K562 (cell line): Measurements from ENCODE around the gene CYP11A1. TPM values are rescaled to one million over a fixed set of nuclear protein-coding genes. Genes with fewer than 3 reads are reported as not detected.

Source experiments
- ARID3A ChIP-seq: IDR thresholded peaks from 2 replicates; pipeline ENCODE4 v1.6.1; 2012; ENCODE audit warnings: low read depth, low read length, improper control_type of control experiment, borderline replicate concordance
- FOXO4 ChIP-seq: fragments of 450-650 bp; formaldehyde crosslinking; IDR thresholded peaks from 2 replicates; pipeline ENCODE4 v1.4.0; 2020; ENCODE audit warnings: mild to moderate bottlenecking, moderate library complexity
- GATA2 ChIP-seq: sonication (generic); formaldehyde crosslinking; IDR thresholded peaks from 2 replicates; pipeline ENCODE4 v1.4.0; 2020; ENCODE audit warnings: mild to moderate bottlenecking, missing genetic modification reagents
- HLTF ChIP-seq: fragments of 450-650 bp; IDR thresholded peaks from 2 replicates; pipeline ENCODE4 v1.6.1; 2016
- KHSRP ChIP-seq: fragments of 450-650 bp; IDR thresholded peaks from 2 replicates; pipeline ENCODE4 v1.6.1; 2017
- L3MBTL2 ChIP-seq: fragments of 450-650 bp; IDR thresholded peaks from 2 replicates; pipeline ENCODE4 v1.6.1; 2016; ENCODE audit warnings: mild to moderate bottlenecking, moderate library complexity
- MXI1 ChIP-seq: IDR thresholded peaks from 2 replicates; pipeline ENCODE4 v1.6.1; 2011; ENCODE audit warnings: low read depth, mild to moderate bottlenecking, improper control_type of control experiment, low read length
- PREB ChIP-seq: sonication (generic); formaldehyde crosslinking; IDR thresholded peaks from 2 replicates; pipeline ENCODE4 v1.8.1; 2023; ENCODE audit warnings: mild to moderate bottlenecking, missing genetic modification reagents
- PURB ChIP-seq: sonication (generic); formaldehyde crosslinking; IDR thresholded peaks from 2 replicates; pipeline ENCODE4 v1.9.0; 2021; ENCODE audit warnings: low read depth, mild to moderate bottlenecking, missing genetic modification reagents
- RBM14 ChIP-seq: fragments of 200-400 bp; formaldehyde crosslinking; IDR thresholded peaks from 2 replicates; pipeline ENCODE4 v1.6.1; 2018; ENCODE audit warnings: low read depth, mild to moderate bottlenecking, low read length, moderate library complexity, borderline replicate concordance; ENCODE audit not compliant: insufficient read depth
- SMARCA4 ChIP-seq: fragments of 450-650 bp; IDR thresholded peaks from 2 replicates; pipeline ENCODE4 v1.6.1; 2016
- ZC3H4 ChIP-seq: sonication (generic); formaldehyde crosslinking; IDR thresholded peaks from 2 replicates; pipeline ENCODE4 v1.9.0; 2021; ENCODE audit warnings: missing genetic modification reagents, borderline replicate concordance
- ZNF140 ChIP-seq: fragments of 250-450 bp; sonication (Bioruptor Pico); IDR thresholded peaks from 2 replicates; pipeline ENCODE4 v1.8.0; 2021; ENCODE audit warnings: moderate library complexity, mild to moderate bottlenecking, inconsistent platforms
- ZNF609 ChIP-seq: sonication (generic); formaldehyde crosslinking; IDR thresholded peaks from 2 replicates; pipeline ENCODE4 v1.8.1; 2023; ENCODE audit warnings: missing genetic modification reagents, mild to moderate bottlenecking, borderline replicate concordance
- ZNF740 ChIP-seq, 3 experiments: fragments of 200-800 bp in 1 of 3; sonication (Bioruptor generic) in 1 of 3; sonication (generic) in 1 of 3; formaldehyde crosslinking in 1 of 3; IDR thresholded peaks; 2 replicates each; pipeline versions ENCODE4 v1.6.1 to v1.8.0; 2016 to 2022; ENCODE audit warnings: mild to moderate bottlenecking in 2 of 3, missing compliant biosample characterization in 2 of 3, missing genetic modification characterization in 2 of 3, missing genetic modification reagents in 1 of 3
- polyA plus RNA-seq, 8 experiments: library from polyadenylated mRNA; depleted of rRNA in 4 of 8; stranded (reverse) in 5 of 8; unstranded in 3 of 8; fragments of >200 nt; fragmentation: Nextera tagmentation in 2 of 8; fragmentation: Illumina TruSeq in 1 of 8; extraction: Ambion mirVana in 2 of 8; extraction: Trizol in 1 of 8; gene quantifications; 2 replicates each; pipeline versions ENCODE4 v1.2.1 to v1.2.3, GENCODE V29; 2011 to 2014; ENCODE audit warnings: inconsistent platforms in 1 of 8, missing spikeins in 1 of 8
- total RNA-seq, 7 experiments: library from RNA; depleted of rRNA in 6 of 7; stranded (reverse); fragments of >200 nt in 6 of 7; fragmentation: Illumina TruSeq in 2 of 7; extraction: Trizol in 2 of 7; gene quantifications; 2 replicates each; pipeline versions ENCODE4 v1.2.1 to v1.2.3, GENCODE V29; 2011 to 2021; ENCODE audit warnings: low replicate concordance in 1 of 7

CYP11A1 gene
- total and polyA plus RNA-seq, 9 of the 15 experiments (the other 6 are each of a cell fraction or from before 2014, with no cell fraction given), result 0.06 to 0.24 (median 0.10) TPM; not detected in 4

- TF ChIP-seq RBM14 (no peak), GATA2 (CRISPR knock-in tag) (peak; percentile 100), L3MBTL2 (peak; percentile 95), FOXO4 (CRISPR knock-in tag) (no peak), ZNF140 (CRISPR knock-in tag) (peak; percentile 63; the same call in 1 of the 2 replicates), ZNF609 (CRISPR knock-in tag) (no peak), ZC3H4 (CRISPR knock-in tag) (no peak), ARID3A (no peak), SMARCA4 (peak; percentile 100), PREB (CRISPR knock-in tag) (no peak), MXI1 (peak; percentile 59; the same call in 1 of the 2 replicates), PURB (no peak), HLTF (peak; percentile 93; the same call in 1 of the 2 replicates), ZNF740 (CRISPR knock-in tag; IDR thresholded peaks at IDR 0.05) (no peak), ZNF740 (tag; IDR thresholded peaks at IDR 0.05) (peak in 1 of 2 experiments; percentile 92; a peak in 2 of 4 replicates), KHSRP (peak; percentile 91)
Observed at GRCh38 chr15:74389241-74390048, 22.0 kb upstream of the CYP11A1 start (continued).
